K562 (cell line): ENCODE data around the gene TP53BP2. TPM values are rescaled to one million over a fixed set of nuclear protein-coding genes. Genes with fewer than 3 reads are reported as not detected.

ENCODE experiments used
- CLOCK ChIP-seq: fragments of 250-450 bp; sonication (Bioruptor Pico); IDR thresholded peaks from 2 replicates; pipeline ENCODE4 v1.4.0; 2020; ENCODE audit warnings: mild to moderate bottlenecking, moderate library complexity, borderline replicate concordance
- GTF3C2 ChIP-seq: IDR thresholded peaks from 3 replicates; pipeline ENCODE4 v1.6.1; 2011; ENCODE audit warnings: borderline replicate concordance, mild to moderate bottlenecking, moderate library complexity; ENCODE audit not compliant: insufficient read length; ENCODE audit errors: extremely low read depth
- HCFC1 ChIP-seq: IDR thresholded peaks from 2 replicates; pipeline ENCODE4 v1.6.1; 2012; ENCODE audit warnings: low read depth, low read length, improper control_type of control experiment
- HMBOX1 ChIP-seq: sonication (generic); IDR thresholded peaks from 2 replicates; pipeline ENCODE4 v1.6.1; 2016
- NCOA2 ChIP-seq, 2 experiments: fragments of 450-650 bp; IDR thresholded peaks; 2 replicates each; pipeline ENCODE4 v1.6.1; 2018; ENCODE audit warnings: mild to moderate bottlenecking in 2 of 2, moderate library complexity in 1 of 2; ENCODE audit not compliant: partially characterized antibody in 2 of 2
- POLR2AphosphoS5 ChIP-seq: IDR thresholded peaks from 2 replicates; pipeline ENCODE4 v1.6.1; 2011; ENCODE audit warnings: mild to moderate bottlenecking, low read depth, low read length, moderate library complexity; ENCODE audit not compliant: control insufficient read depth, insufficient read depth
- RCOR1 ChIP-seq, 2 experiments: IDR thresholded peaks; 2 replicates each; pipeline ENCODE4 v1.6.1; 2012; ENCODE audit warnings: low read depth in 2 of 2, low read length in 2 of 2, borderline replicate concordance in 1 of 2, improper control_type of control experiment in 1 of 2
- TBP ChIP-seq: optimal IDR thresholded peaks from 2 replicates; pipeline ENCODE3; 2011; ENCODE audit warnings: low read depth, low read length, improper control_type of control experiment
- ZBTB11 ChIP-seq, 3 experiments: fragments of 200-800 bp in 1 of 3; fragments of 250-450 bp in 1 of 3; fragments of 450-650 bp in 1 of 3; sonication (Bioruptor Pico) in 1 of 3; sonication (Bioruptor generic) in 1 of 3; formaldehyde crosslinking in 1 of 3; IDR thresholded peaks; 2 replicates each; pipeline versions ENCODE4 v1.6.1 to v1.8.0; 2016 to 2022; ENCODE audit warnings: mild to moderate bottlenecking in 2 of 3, missing genetic modification characterization in 2 of 3, missing compliant biosample characterization in 1 of 3, moderate library complexity in 1 of 3
- ZNF507 ChIP-seq: conservative IDR thresholded peaks from 2 replicates; pipeline ENCODE4 v1.6.1; 2017; ENCODE audit warnings: missing genetic modification characterization, missing compliant biosample characterization
- ZNF583 ChIP-seq: fragments of 250-450 bp; sonication (Bioruptor Pico); IDR thresholded peaks from 2 replicates; pipeline ENCODE4 v1.4.0; 2020
- ZNF639 ChIP-seq, 2 experiments: fragments of 200-800 bp in 1 of 2; sonication (Bioruptor generic) in 1 of 2; sonication (generic) in 1 of 2; formaldehyde crosslinking in 1 of 2; IDR thresholded peaks in 1 of 2; conservative IDR thresholded peaks in 1 of 2; 2 replicates each; pipeline versions ENCODE4 v1.5.0 to v1.6.1; 2016 to 2020; ENCODE audit warnings: missing compliant biosample characterization in 1 of 2, missing genetic modification characterization in 1 of 2, missing genetic modification reagents in 1 of 2
- polyA plus RNA-seq, 8 experiments: library from polyadenylated mRNA; depleted of rRNA in 4 of 8; stranded (reverse) in 5 of 8; unstranded in 3 of 8; fragments of >200 nt; fragmentation: Nextera tagmentation in 2 of 8; fragmentation: Illumina TruSeq in 1 of 8; extraction: Ambion mirVana in 2 of 8; extraction: Trizol in 1 of 8; gene quantifications; 2 replicates each; pipeline versions ENCODE4 v1.2.1 to v1.2.3, GENCODE V29; 2011 to 2014; ENCODE audit warnings: inconsistent platforms in 1 of 8, missing spikeins in 1 of 8
- total RNA-seq, 7 experiments: library from RNA; depleted of rRNA in 6 of 7; stranded (reverse); fragments of >200 nt in 6 of 7; fragmentation: Illumina TruSeq in 2 of 7; extraction: Trizol in 2 of 7; gene quantifications; 2 replicates each; pipeline versions ENCODE4 v1.2.1 to v1.2.3, GENCODE V29; 2011 to 2021; ENCODE audit warnings: low replicate concordance in 1 of 7

The TP53BP2 gene
- total and polyA plus RNA-seq, 9 of the 15 experiments (the other 6 are each of a cell fraction or from before 2014, with no cell fraction given): 17.0 to 69.6 (median 40.1) TPM

- TF ChIP-seq ZBTB11 (CRISPR knock-in tag; IDR thresholded peaks at IDR 0.05): peak in 2 of 3 experiments; percentile 66 to 88; a peak in 3 of 6 replicates
- no peak for TF ChIP-seq NCOA2 (IDR thresholded peaks at IDR 0.05; ENCODE audit: partially characterized antibody in 2 of 2)
- TF ChIP-seq GTF3C2: peak; percentile 5
- peak in 1 of 2 experiments; percentile 72; a peak in 2 of 4 replicates for TF ChIP-seq RCOR1 (IDR thresholded peaks at IDR 0.05; ENCODE audit: borderline replicate concordance in 1 of 2, low read depth in 2 of 2, low read length in 2 of 2)
- TF ChIP-seq ZNF507 (tag): no peak
- peak; percentile 68 for TF ChIP-seq POLR2AphosphoS5
- TF ChIP-seq HMBOX1: no peak
- TF ChIP-seq TBP: peak; percentile 90
- TF ChIP-seq HCFC1: peak; percentile 51; the same call in 1 of the 2 replicates
- peak in 1 of 2 experiments; percentile 99; a peak in 2 of 4 replicates for TF ChIP-seq ZNF639 (CRISPR knock-in tag; conservative IDR thresholded peaks at IDR 0.05 in 1 of 2, IDR thresholded peaks at IDR 0.05 in 1 of 2)
- TF ChIP-seq CLOCK (CRISPR knock-in tag): 0 out of 2 replicates have a peak, but pooled peaks have one; percentile 53
- TF ChIP-seq ZNF583: peak; percentile 82
Observed at GRCh38 chr1:223845810-223846682, at the start of gene TP53BP2 (continued).
